Kidney glomerular epithelial cell (primary cell): ENCODE results near the gene HERC2.

Experiments used
- DNase-seq: peaks from one replicate; lab custom pipeline; 2025; lab: John Stamatoyannopoulos, UW

The HERC2 gene

GRCh38 chr15:28096670-28097431 is 225.1 kb downstream of the HERC2 start:
- DNase-seq, result no peak

- DNase-seq, result no peak
Measured at GRCh38 chr15:28096411-28096669, 225.6 kb downstream of the HERC2 start.

GRCh38 chr15:28094732-28095521 is 227.1 kb downstream of the HERC2 start:
- DNase-seq, result no peak

DNA sequence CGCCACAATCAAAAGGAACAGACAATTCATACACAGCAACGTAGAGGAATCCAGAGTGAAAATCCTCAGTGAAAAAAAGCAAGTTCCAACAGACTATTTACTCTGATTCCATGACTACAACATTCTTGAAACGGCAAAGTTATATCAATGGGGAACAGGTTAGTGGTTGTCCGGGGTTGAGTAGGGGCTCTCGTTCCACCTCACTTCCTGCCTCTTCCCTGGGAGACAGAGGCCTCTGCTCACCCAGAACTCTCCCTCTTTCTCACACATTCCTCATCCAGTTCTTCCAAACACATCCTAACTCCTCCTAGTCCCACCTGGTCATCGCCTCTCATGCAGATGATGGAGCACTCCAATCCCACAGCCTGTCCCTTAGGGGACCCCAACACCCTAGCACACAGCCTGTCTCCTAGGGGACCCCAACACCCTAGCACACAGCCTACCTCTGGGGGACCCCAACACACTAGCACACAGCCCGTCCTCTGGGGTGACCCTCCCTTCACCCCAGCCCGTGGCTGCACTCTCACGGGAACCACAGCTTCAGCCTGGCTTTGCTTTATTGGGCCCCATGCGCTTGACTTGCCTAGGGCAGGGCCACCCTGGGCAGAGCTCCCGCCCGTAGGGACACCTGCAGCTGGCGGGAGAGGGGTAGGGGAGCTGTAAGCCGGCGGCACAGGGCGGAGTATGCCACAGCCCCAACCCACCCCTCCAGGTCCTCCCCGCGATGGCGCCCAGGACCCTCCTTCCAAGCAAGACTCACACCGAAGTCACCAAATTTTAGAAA is 228.0 kb downstream of the HERC2 start:
- DNase-seq, result no peak

- DNase-seq, result no peak
Measured at GRCh38 chr15:28091313-28091712, 230.7 kb downstream of the HERC2 start.

GRCh38 chr15:28086175-28086703 is 235.7 kb downstream of the HERC2 start:
- peak; percentile 56 for DNase-seq

- DNase-seq, result no peak
Measured at GRCh38 chr15:28085489-28086174, 236.3 kb downstream of the HERC2 start.

DNA sequence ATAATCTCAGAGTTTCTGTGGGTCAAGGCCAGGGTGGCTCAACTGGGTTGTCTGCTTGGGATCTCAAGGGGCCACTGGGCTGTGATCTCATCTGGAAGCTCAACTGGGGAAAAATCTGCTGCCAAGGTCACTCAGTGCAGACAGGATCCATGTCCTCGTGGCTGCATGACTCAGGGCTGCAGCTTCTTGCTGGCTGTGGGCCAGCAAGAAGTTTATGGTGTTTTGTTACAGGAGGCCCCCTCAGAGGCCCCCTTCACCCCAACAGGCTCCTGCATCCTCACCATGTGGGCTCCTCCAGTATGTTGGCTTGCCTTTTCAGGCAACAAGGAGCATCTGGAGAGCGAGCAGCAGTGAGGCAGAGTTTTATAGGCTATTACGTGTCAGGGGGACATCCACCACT is 237.4 kb downstream of the HERC2 start:
- no peak for DNase-seq

- DNase-seq, result no peak
Measured at GRCh38 chr15:28082891-28083684, 238.9 kb downstream of the HERC2 start.

DNA sequence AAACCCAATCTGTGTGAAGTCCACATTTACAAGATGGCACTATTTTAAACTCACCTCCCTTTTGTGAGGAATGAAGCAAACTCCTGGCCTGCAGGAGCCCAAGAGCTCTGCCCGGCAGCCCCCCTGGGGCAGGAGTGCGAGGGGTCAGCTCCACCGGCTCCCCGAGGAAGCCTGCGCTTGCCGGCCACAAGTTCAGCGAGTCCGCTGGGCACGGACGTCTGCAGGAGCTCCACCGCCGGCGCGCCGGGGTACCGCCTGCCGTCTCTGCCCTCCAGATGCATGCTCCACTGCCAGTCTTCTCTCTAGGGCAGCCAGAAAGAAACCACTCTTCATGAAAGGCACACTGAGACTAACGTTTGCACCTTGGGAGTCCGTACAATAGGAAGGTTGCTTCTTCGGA is 240.4 kb downstream of the HERC2 start:
- DNase-seq, result no peak

DNA sequence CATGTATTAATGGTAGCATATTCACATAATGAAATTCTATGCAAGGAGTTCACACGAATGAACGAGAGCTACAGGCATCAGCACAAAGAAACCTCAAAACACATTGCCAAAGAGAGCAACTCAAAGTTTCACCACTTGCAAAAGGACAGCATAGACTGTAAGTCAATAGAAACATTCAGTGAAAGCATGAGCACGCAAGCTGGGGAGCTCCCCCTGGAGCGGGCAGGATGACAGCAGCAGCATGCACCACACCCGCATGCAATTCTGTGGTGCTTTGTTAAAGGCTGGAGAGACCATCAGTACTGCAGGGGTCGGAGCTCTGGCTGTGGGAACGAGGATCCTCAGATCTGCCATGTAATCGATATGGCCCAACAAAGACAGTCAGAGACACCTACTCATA is 241.6 kb downstream of the HERC2 start:
- DNase-seq, result no peak

- DNase-seq, result no peak
Measured at GRCh38 chr15:28079313-28079969, 242.5 kb downstream of the HERC2 start.

- DNase-seq, result peak; percentile 31
Measured at GRCh38 chr15:28078191-28078719, 243.7 kb downstream of the HERC2 start.

- no peak for DNase-seq
Measured at GRCh38 chr15:28075573-28075972, 246.4 kb downstream of the HERC2 start.

DNA sequence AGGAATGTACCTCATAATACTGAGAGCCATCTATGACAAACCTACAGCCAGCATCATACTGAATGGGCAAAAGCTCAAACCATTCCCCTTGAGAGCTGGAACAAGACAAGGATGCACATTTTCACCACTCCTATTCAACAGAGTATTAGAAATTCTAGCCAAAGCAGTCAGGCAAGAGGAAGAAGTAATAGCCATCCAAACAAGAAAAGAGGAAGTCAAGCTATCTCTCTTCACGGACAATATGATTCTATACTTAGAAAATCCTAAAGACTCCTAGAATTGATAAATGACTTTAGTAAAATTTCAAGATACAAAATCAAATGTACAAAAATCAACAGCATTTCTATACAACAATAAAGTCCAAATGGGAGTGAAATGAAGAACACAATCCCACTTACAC is 253.0 kb downstream of the HERC2 start:
- DNase-seq, result no peak

DNA sequence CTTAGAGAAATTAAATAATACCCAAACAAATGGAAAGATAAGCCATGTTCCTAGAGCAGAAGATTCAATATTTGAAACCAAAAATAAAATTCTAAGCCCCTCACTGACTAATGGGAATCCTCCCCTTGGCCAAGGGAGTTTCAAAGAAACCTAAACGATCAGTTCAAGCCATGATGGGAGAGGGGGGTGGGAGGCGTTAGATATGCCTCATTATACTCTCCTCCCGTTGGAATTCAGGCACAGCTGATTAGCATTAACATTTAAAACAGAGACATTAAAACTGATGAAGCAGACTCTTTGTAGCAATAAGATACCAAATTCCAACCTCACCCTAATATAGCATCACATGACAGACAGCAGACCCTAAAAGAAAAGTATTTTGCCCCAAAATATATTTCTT is 255.7 kb downstream of the HERC2 start:
- DNase-seq, result no peak
